HFFc6 (cell line): ENCODE results near the gene RAC2. TPM values are rescaled to one million over a fixed set of nuclear protein-coding genes. Genes with fewer than 3 reads are reported as not detected.
"Not testable (repeated sequence)": the region's sequence is repeated elsewhere in the genome, so short reads cannot be mapped to it uniquely, and the experiment has no call there.

Experiments
- DNase-seq: peaks from one replicate; pipeline ENCODE4 v3.0.0-alpha.2; 2018
- H3K27ac Mint-ChIP-seq: 2 replicates; pipeline ENCODE4 v1.8.0; 2020; ENCODE audit warnings: mild to moderate bottlenecking, mixed read lengths
- H3K27me3 Mint-ChIP-seq: 2 replicates; pipeline ENCODE4 v1.8.0; 2021; ENCODE audit warnings: mild to moderate bottlenecking, moderate library complexity, mixed read lengths; ENCODE audit not compliant: insufficient read depth
- H3K36me3 Mint-ChIP-seq: 2 replicates; pipeline ENCODE4 v1.8.0; 2021; ENCODE audit warnings: low read depth, mixed read lengths
- H3K4me1 Mint-ChIP-seq: 2 replicates; pipeline ENCODE4 v1.8.0; 2020; ENCODE audit warnings: low read depth, mixed read lengths
- H3K4me3 Mint-ChIP-seq: 2 replicates; pipeline ENCODE4 v1.8.0; 2020; ENCODE audit warnings: mild to moderate bottlenecking, moderate library complexity, mixed read lengths
- H3K9me3 Mint-ChIP-seq: 2 replicates; pipeline ENCODE4 v1.8.0; 2020; ENCODE audit warnings: mild to moderate bottlenecking, mixed read lengths
- CTCF ChIP-seq: fragments of 200-600 bp; sonication (generic); IDR thresholded peaks from 2 replicates; pipeline ENCODE4 v1.5.0; 2021; ENCODE audit warnings: antibody characterized with exemption, mild to moderate bottlenecking
- total RNA-seq, 6 experiments: library from RNA; stranded (reverse); fragmentation: NEBNext Ultra II Directional; extraction: Animal tissue kit (Norgen Biotek cat#: 25700); gene quantifications; 2 replicates in 1 of 6; 3 replicates in 5 of 6; pipeline ENCODE4 v1.2.3, GENCODE V29; 2021

RAC2 gene
- total RNA-seq, 6 experiments from 2014 or later: 29.9 to 57.2 (median 53.5) TPM

GRCh38 chr22:37254209-37254866 lies 10.3 kb upstream of the RAC2 start:
- Mint-ChIP-seq H3K4me1 (peaks cover 37% of the 10 kb centered on the region), H3K9me3 (no peaks in the 10 kb centered on the region), H3K4me3 (peak overlapping the region; percentile 0; the same call in 1 of the 2 replicates), H3K36me3 (no peaks in the 10 kb centered on the region), H3K27me3 (peaks cover 9% of the 10 kb centered on the region), H3K27ac (no peak overlapping the region)
- peak; percentile 67 for DNase-seq
- TF ChIP-seq CTCF: no peak

GRCh38 chr22:37253126-37253660 lies 9.1 kb upstream of the RAC2 start:
- no peak for DNase-seq
- peak; percentile 25; the same call in 1 of the 2 replicates for TF ChIP-seq CTCF
- no peak overlapping the region for H3K27ac Mint-ChIP-seq
- no peaks in the 10 kb centered on the region for H3K9me3 Mint-ChIP-seq
- H3K36me3 Mint-ChIP-seq: no peaks in the 10 kb centered on the region
- H3K27me3 Mint-ChIP-seq: peaks cover 14% of the 10 kb centered on the region
- H3K4me3 Mint-ChIP-seq: no peak overlapping the region
- H3K4me1 Mint-ChIP-seq: peaks cover 41% of the 10 kb centered on the region

GRCh38 chr22:37251836-37252235 lies 7.8 kb upstream of the RAC2 start:
- not testable (repeated sequence) for H3K9me3 Mint-ChIP-seq, DNase-seq, H3K36me3 Mint-ChIP-seq, H3K27ac Mint-ChIP-seq, H3K4me3 Mint-ChIP-seq
- Mint-ChIP-seq H3K27me3 (peaks cover 12% of the 10 kb centered on the region), H3K4me1 (peaks cover 37% of the 10 kb centered on the region)

- Mint-ChIP-seq H3K36me3 (no peaks in the 10 kb centered on the region), H3K27ac (no peak overlapping the region), H3K27me3 (peaks cover 6% of the 10 kb centered on the region), H3K4me3 (no peak overlapping the region), H3K9me3 (no peaks in the 10 kb centered on the region), H3K4me1 (peaks cover 30% of the 10 kb centered on the region)
- DNase-seq: no peak
- TF ChIP-seq CTCF: no peak
Measured at GRCh38 chr22:37249986-37250385, 5.9 kb upstream of the RAC2 start.

- no peak for TF ChIP-seq CTCF
- H3K36me3 Mint-ChIP-seq: no peaks in the 10 kb centered on the region
- H3K9me3 Mint-ChIP-seq: no peaks in the 10 kb centered on the region
- peaks cover 6% of the 10 kb centered on the region for H3K27me3 Mint-ChIP-seq
- H3K27ac Mint-ChIP-seq: no peak overlapping the region
- H3K4me3 Mint-ChIP-seq: no peak overlapping the region
- no peak for DNase-seq
- peaks cover 23% of the 10 kb centered on the region for H3K4me1 Mint-ChIP-seq
Measured at GRCh38 chr22:37248251-37248650, 4.2 kb upstream of the RAC2 start.

- Mint-ChIP-seq H3K36me3 (no peaks in the 10 kb centered on the region), H3K27me3 (peaks cover 6% of the 10 kb centered on the region), H3K4me1 (peaks cover 26% of the 10 kb centered on the region), H3K27ac (no peak overlapping the region), H3K9me3 (no peaks in the 10 kb centered on the region), H3K4me3 (no peak overlapping the region)
- no peak for DNase-seq
- no peak for TF ChIP-seq CTCF
Measured at GRCh38 chr22:37245740-37246139, 1.7 kb upstream of the RAC2 start.
